ENCODE results near the gene PAQR7. TPM values are rescaled to one million over a fixed set of nuclear protein-coding genes. Genes with fewer than 3 reads are reported as not detected.

The PAQR7 gene
- total RNA-seq, 2 donors from 2014 or later, result 2.5 to 3.4 TPM

- intact Hi-C loops (cut with DNase I), result loop anchor here (5.0 kb wide), 1 partner anchor 207 kb away; no protein-coding TSS in a partner anchor
- Histone ChIP-seq H3K9ac (ENCODE audit: low read depth in 2 of 2, low read length in 2 of 2) (no peak overlapping the region), H3K27me3 (no peaks in the 10 kb centered on the region), H3K4me1 (peaks cover 2% of the 10 kb centered on the region), H3K36me3 (no peaks in the 10 kb centered on the region), H3K27ac (no peak overlapping the region), H3K9me3 (no peaks in the 10 kb centered on the region), H3K4me3 (no peak overlapping the region)
- no peak for DNase-seq
- no peak for TF ChIP-seq CTCF (IDR thresholded peaks at IDR 0.05)
Measured at GRCh38 chr1:25813734-25814471, 61.6 kb downstream of the PAQR7 start.

GRCh38 chr1:25813071-25813733, 62.3 kb downstream of the PAQR7 start:
- H3K9me3 ChIP-seq, result no peaks in the 10 kb centered on the region
- no peaks in the 10 kb centered on the region for H3K27me3 ChIP-seq
- no peak overlapping the region for H3K9ac ChIP-seq (ENCODE audit: low read depth in 2 of 2, low read length in 2 of 2)
- H3K36me3 ChIP-seq, result no peaks in the 10 kb centered on the region
- TF ChIP-seq CTCF (IDR thresholded peaks at IDR 0.05), result no peak
- H3K4me1 ChIP-seq, result no peaks in the 10 kb centered on the region
- no peak overlapping the region for H3K4me3 ChIP-seq
- no peak overlapping the region for H3K27ac ChIP-seq
- DNase-seq, result no peak
- intact Hi-C loops (cut with DNase I), result loop anchor here (5.0 kb wide), 1 partner anchor 206 kb away; no protein-coding TSS in a partner anchor

Small RNA genes lying within 50 kb of the gene (microRNA-seq; reads per million reads assigned to microRNA genes)
- 2.2 reads per million for gene MIR3917

Other genes starting within 250 kb of the PAQR7 start
- 10 to 100 TPM; 39.6 to 43.3 TPM for gene SELENON, start 75.5 kb downstream of the PAQR7 start, total RNA-seq
- gene MTFR1L, start 55.8 kb downstream of the PAQR7 start, total RNA-seq, result 10 to 100 TPM; 36.3 to 48.6 TPM
- 1 to 10 TPM; 1.2 to 4.8 TPM for gene AUNIP, start 16.3 kb downstream of the PAQR7 start, total RNA-seq
- 100 to 1,000 TPM in 1 of 2 donors, 10 to 100 TPM in 1; 79.1 to 149 TPM for gene STMN1, start 30.7 kb upstream of the PAQR7 start, total RNA-seq
- gene PAFAH2, start 122.4 kb upstream of the PAQR7 start, total RNA-seq, result 10 to 100 TPM; 34.8 to 40.8 TPM
- gene EXTL1, start 146.1 kb upstream of the PAQR7 start, total RNA-seq, result under 1 TPM; 0.05 to 0.29 TPM
- under 1 TPM; 0.27 to 0.42 TPM for gene SLC30A2, start 170.4 kb upstream of the PAQR7 start, total RNA-seq
- under 1 TPM in 1 of 2 donors, not detected in 1; 0.15 TPM for gene TRIM63, start 191.9 kb upstream of the PAQR7 start, total RNA-seq
- gene PDIK1L, start 236.1 kb upstream of the PAQR7 start, total RNA-seq, result 10 to 100 TPM; 12.5 to 14.8 TPM

Data from colonic mucosa (tissue), 4 donors.